Liver (tissue), 3 donors: ENCODE results near the gene GRAMD1C.
A peak's percentile ranks its signal among the peaks of the same experiment; 100 is the strongest.

Source experiments
- CTCF ChIP-seq: fragments of 150-350 bp; IDR thresholded peaks from 2 replicates; pipeline ENCODE4 v1.5.1; 2017; ENCODE audit warnings: improper control_type of control experiment, low read depth, low read length; ENCODE audit not compliant: missing input control
- RAD21 ChIP-seq, 2 donors: IDR thresholded peaks; 2 replicates each; pipeline ENCODE4 v1.6.1; 2016; ENCODE audit warnings: antibody characterized with exemption in 2 of 2, mild to moderate bottlenecking in 2 of 2
- donor health status: healthy.
- donor health status: healthy.

DNA sequence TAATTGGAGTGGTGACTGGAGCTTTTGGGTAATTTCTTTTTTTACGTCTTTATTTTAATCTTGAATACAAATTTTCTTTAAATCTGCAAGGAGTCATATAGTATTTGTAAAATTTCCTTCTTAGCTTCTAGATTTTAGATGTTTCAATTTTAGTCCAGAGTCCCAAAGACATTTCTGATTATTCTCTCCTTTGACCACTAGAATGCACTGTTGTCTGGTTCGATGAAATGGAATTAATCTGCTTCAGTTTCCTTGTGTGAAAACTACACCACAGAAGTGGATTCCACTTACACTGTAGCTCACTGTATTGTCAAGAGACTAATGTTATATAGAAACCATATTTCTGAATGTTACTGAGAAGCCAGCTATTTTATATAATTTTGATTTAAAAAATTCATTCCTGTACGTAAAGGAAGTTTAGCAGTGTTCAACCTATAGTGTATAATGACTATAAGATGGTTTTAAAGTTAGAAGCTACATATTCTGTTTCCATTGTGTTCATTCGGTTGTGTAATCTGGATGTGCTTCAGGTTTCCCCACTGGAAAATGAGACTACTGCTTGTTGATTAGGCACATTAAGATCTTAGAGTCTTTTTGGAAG is 6.1 kb downstream of the GRAMD1C start:
- TF ChIP-seq CTCF (peak; percentile 74), RAD21 (IDR thresholded peaks at IDR 0.05) (peak; percentile 91 to 94)
